Thyroid gland (tissue), 4 donors: Measurements from ENCODE around the gene ESCO1. TPM values are rescaled to one million over a fixed set of nuclear protein-coding genes. Genes with fewer than 3 reads are reported as not detected.

Source experiments
- DNase-seq, 2 donors: peaks; one replicate each; pipeline ENCODE4 v3.0.0-alpha.2; 2019
- H3K27ac ChIP-seq, 3 donors: fragments of 200-600 bp; sonication (generic); 1 replicate in 2 of 3; 2 replicates in 1 of 3; pipeline ENCODE4 v1.5.1; 2016 to 2019; ENCODE audit warnings: mild to moderate bottlenecking in 1 of 3, moderate library complexity in 1 of 3
- H3K27me3 ChIP-seq: fragments of 200-600 bp; sonication (generic); one replicate; pipeline ENCODE4 v1.5.1; 2019
- H3K36me3 ChIP-seq, 2 donors: fragments of 200-600 bp; sonication (generic); one replicate each; pipeline ENCODE4 v1.5.1; 2016 to 2019
- H3K4me1 ChIP-seq, 2 donors: fragments of 200-600 bp; sonication (generic); one replicate each; pipeline ENCODE4 v1.5.1; 2017 to 2019
- H3K4me3 ChIP-seq, 3 donors: fragments of 200-600 bp; sonication (generic); replicated peaks in 1 of 3; 1 replicate in 2 of 3; 2 replicates in 1 of 3; pipeline ENCODE4 v1.5.1; 2016; ENCODE audit warnings: mild to moderate bottlenecking in 1 of 3
- H3K9me3 ChIP-seq: fragments of 200-600 bp; sonication (generic); one replicate; pipeline ENCODE4 v1.5.1; 2017
- CTCF ChIP-seq, 6 experiments: fragments of 200-600 bp in 3 of 6; fragments of 450-650 bp in 3 of 6; sonication (generic) in 3 of 6; IDR thresholded peaks; one replicate each; pipeline ENCODE4 v1.5.1; 2016 to 2019; ENCODE audit warnings: antibody characterized with exemption in 6 of 6, mild to moderate bottlenecking in 2 of 6, inconsistent platforms in 1 of 6, moderate library complexity in 1 of 6
- POLR2A ChIP-seq, 2 donors: fragments of 450-650 bp; IDR thresholded peaks; one replicate each; pipeline ENCODE4 v1.6.1; 2017; ENCODE audit warnings: antibody characterized with exemption in 2 of 2, mild to moderate bottlenecking in 2 of 2, moderate library complexity in 1 of 2
- WGBS, 2 donors: methylation state at CpG; one replicate each; pipeline ENCODE4 v1.1.5; 2017; 5-methylcytosine and 5-hydroxymethylcytosine counted together
- intact Hi-C: fragments of 100-400 bp; cut with DNase I; formaldehyde crosslinking; loops from one replicate; pipeline ENCODE4 v1.15.1; 2023
- total RNA-seq, 4 donors: library from RNA; depleted of rRNA; stranded (reverse); fragments of >200 nt; gene quantifications; one replicate each; pipeline ENCODE4 v1.2.3, GENCODE V29; 2016

ESCO1 gene
- total RNA-seq, 4 donors from 2014 or later, result 24.6 to 38.3 (median 31.3) TPM

DNA sequence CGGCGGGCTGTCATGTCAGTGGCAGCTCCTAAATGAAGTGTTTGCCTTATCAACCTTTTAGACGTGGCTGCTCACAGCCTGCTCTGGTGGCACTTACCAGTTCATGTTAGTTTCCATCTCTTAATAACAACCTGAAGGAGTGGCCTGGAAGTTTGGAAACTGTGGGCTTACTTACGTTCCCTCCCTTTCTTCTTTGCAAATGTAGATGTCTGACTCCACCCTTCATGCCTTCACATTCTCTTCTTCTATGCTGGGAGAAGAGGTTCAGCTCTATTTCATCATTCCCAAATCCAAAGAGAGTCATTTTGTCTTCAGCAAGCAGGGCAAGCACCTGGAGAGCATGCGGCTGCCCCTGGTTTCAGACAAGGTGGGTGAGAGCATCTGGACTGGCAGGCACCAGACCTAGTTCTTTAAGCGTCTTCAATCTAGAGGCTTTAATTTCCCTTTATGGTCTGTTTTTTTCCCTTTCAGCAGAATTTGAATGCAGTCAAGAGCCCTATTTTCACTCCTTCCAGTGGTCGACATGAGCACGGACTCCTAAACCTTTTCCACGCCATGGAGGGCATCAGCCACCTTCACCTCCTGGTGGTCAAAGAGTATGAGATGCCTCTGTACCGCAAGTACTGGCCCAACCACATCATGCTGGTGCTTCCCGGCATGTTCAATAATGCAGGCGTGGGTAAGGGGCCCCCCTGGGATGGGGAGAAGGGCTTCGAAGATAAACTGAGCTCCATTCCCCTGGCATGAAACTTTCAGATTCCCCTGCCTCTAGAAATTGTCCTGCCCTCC is 92.4 kb downstream of the ESCO1 start:
- Histone ChIP-seq H3K27ac (no peak overlapping the region), H3K36me3 (peaks cover 0 to 8% of the 10 kb centered on the region in 2 donors), H3K27me3 (no peaks in the 10 kb centered on the region), H3K4me3 (no peak overlapping the region), H3K9me3 (no peaks in the 10 kb centered on the region), H3K4me1 (peaks cover 0 to 2% of the 10 kb centered on the region in 2 donors)
- intact Hi-C loops, result no loop called here
- WGBS, 2 donors, result 90 to 93% methylated on average over 13 of the region's 13 CpGs
- DNase-seq, result no peak
- no peak for TF ChIP-seq POLR2A (IDR thresholded peaks at IDR 0.05)
- no peak for TF ChIP-seq CTCF (IDR thresholded peaks at IDR 0.05)

- peak overlapping the region in 1 of 3 donors; percentile 30 for H3K27ac ChIP-seq
- 37 to 58% methylated on average over 7 of the region's 7 CpGs for WGBS, 2 donors
- no peaks in the 10 kb centered on the region for H3K36me3 ChIP-seq
- intact Hi-C loops, result no loop called here
- H3K4me3 ChIP-seq, result no peak overlapping the region
- DNase-seq, result peak; percentile 55 to 63
- no peaks in the 10 kb centered on the region for H3K9me3 ChIP-seq
- H3K4me1 ChIP-seq, result peaks cover 0 to 12% of the 10 kb centered on the region in 2 donors
- no peak for TF ChIP-seq POLR2A (IDR thresholded peaks at IDR 0.05)
- TF ChIP-seq CTCF (IDR thresholded peaks at IDR 0.05), result no peak
- H3K27me3 ChIP-seq, result no peaks in the 10 kb centered on the region
These were observed 97.8 kb downstream of the ESCO1 start for GRCh38 chr18:21502661-21503060.

DNA sequence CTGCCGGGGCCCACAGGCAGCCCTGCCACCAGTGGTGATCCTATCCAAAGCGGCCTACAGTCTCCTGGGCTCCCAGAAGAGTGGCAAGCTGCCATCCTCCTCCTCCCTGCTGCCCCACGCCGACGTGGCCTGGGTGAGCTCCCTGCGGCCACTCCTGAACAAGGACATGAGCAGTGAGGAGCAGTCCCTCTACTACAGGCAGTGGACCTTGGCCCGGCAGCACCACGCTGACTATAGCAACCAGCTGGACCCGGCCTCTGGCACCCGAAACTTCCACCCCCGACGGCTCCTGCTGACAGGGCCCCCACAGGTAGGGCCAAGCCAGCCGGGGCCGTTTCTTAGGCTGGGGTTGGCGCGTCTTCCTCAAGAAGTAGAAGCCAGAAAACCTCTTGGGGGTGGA is 100.5 kb downstream of the ESCO1 start:
- Histone ChIP-seq H3K27me3 (no peaks in the 10 kb centered on the region), H3K36me3 (no peaks in the 10 kb centered on the region), H3K27ac (no peak overlapping the region), H3K4me3 (no peak overlapping the region), H3K4me1 (peaks cover 0 to 26% of the 10 kb centered on the region in 2 donors), H3K9me3 (no peaks in the 10 kb centered on the region)
- intact Hi-C loops, result no loop called here
- no peak for TF ChIP-seq CTCF (IDR thresholded peaks at IDR 0.05)
- no peak for TF ChIP-seq POLR2A (IDR thresholded peaks at IDR 0.05)
- WGBS, 2 donors, result 87 to 88% methylated on average over 9 to 14 of the region's 16 CpGs
- peak; percentile 11 to 33 for DNase-seq

- DNase-seq, result no peak
- Histone ChIP-seq H3K4me1 (peaks cover 8 to 18% of the 10 kb centered on the region in 2 donors), H3K27ac (no peak overlapping the region), H3K9me3 (no peaks in the 10 kb centered on the region), H3K4me3 (no peak overlapping the region), H3K36me3 (no peaks in the 10 kb centered on the region), H3K27me3 (no peaks in the 10 kb centered on the region)
- WGBS, 2 donors, result 92 to 94% methylated on average over 12 of the region's 12 CpGs
- TF ChIP-seq POLR2A (IDR thresholded peaks at IDR 0.05) (no peak), CTCF (IDR thresholded peaks at IDR 0.05) (no peak)
- intact Hi-C loops, result no loop called here
These were observed 104.1 kb downstream of the ESCO1 start for GRCh38 chr18:21496277-21496835.

- H3K27ac ChIP-seq, result peak overlapping the region in 1 of 3 donors; percentile 0
- intact Hi-C loops, result no loop called here
- H3K9me3 ChIP-seq, result no peaks in the 10 kb centered on the region
- no peaks in the 10 kb centered on the region for H3K36me3 ChIP-seq
- H3K27me3 ChIP-seq, result no peaks in the 10 kb centered on the region
- peaks cover 15 to 20% of the 10 kb centered on the region in 2 donors for H3K4me1 ChIP-seq
- peak; percentile 52 to 71 for DNase-seq
- no peak overlapping the region for H3K4me3 ChIP-seq
- no peak for TF ChIP-seq CTCF (IDR thresholded peaks at IDR 0.05)
- TF ChIP-seq POLR2A (IDR thresholded peaks at IDR 0.05), result no peak
- 32 to 37% methylated on average over 4 of the region's 4 CpGs for WGBS, 2 donors
These were observed 109.8 kb downstream of the ESCO1 start for GRCh38 chr18:21490748-21491147.
